Measurements from ENCODE around the gene CFTR.

DNA sequence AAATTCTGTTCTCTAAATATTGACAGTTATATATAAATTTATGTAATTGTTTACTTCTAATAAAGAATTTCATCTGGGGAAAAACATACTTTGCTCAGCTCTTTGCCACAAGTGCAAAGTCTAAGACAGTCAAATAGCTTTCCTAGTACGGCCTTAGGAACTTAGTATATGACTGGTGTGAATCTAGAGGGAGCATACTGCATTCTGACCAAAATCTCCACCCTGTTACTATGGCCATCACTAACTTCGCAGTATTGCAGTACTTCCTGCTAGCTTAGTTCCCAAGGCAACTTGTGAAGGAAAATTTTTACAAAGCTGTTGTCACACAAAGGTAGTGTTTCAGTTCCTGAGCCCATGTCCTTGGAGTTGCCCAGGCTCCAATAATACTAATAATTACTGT, 181.5 kb downstream of the CFTR start:
- TF ChIP-seq, protein P1, sequence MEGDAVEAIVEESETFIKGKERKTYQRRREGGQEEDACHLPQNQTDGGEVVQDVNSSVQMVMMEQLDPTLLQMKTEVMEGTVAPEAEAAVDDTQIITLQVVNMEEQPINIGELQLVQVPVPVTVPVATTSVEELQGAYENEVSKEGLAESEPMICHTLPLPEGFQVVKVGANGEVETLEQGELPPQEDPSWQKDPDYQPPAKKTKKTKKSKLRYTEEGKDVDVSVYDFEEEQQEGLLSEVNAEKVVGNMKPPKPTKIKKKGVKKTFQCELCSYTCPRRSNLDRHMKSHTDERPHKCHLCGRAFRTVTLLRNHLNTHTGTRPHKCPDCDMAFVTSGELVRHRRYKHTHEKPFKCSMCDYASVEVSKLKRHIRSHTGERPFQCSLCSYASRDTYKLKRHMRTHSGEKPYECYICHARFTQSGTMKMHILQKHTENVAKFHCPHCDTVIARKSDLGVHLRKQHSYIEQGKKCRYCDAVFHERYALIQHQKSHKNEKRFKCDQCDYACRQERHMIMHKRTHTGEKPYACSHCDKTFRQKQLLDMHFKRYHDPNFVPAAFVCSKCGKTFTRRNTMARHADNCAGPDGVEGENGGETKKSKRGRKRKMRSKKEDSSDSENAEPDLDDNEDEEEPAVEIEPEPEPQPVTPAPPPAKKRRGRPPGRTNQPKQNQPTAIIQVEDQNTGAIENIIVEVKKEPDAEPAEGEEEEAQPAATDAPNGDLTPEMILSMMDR (IDR thresholded peaks at IDR 0.05) = no peak
- no peak for TF ChIP-seq TCF7L2 (IDR thresholded peaks at IDR 0.05; ENCODE audit: low read depth, low read length)
- no peak for TF ChIP-seq POLR2AphosphoS5 (IDR thresholded peaks at IDR 0.05; ENCODE audit: low read depth, low read length)
